ENCODE results near the gene BUD23. TPM values are rescaled to one million over a fixed set of nuclear protein-coding genes. Genes with fewer than 3 reads are reported as not detected.

Gene BUD23
- total RNA-seq, 1 experiment from 2014 or later, result 124 TPM

GRCh38 chr7:73668103-73668885, 15.1 kb upstream of the BUD23 start:
- TF ChIP-seq, protein P1, sequence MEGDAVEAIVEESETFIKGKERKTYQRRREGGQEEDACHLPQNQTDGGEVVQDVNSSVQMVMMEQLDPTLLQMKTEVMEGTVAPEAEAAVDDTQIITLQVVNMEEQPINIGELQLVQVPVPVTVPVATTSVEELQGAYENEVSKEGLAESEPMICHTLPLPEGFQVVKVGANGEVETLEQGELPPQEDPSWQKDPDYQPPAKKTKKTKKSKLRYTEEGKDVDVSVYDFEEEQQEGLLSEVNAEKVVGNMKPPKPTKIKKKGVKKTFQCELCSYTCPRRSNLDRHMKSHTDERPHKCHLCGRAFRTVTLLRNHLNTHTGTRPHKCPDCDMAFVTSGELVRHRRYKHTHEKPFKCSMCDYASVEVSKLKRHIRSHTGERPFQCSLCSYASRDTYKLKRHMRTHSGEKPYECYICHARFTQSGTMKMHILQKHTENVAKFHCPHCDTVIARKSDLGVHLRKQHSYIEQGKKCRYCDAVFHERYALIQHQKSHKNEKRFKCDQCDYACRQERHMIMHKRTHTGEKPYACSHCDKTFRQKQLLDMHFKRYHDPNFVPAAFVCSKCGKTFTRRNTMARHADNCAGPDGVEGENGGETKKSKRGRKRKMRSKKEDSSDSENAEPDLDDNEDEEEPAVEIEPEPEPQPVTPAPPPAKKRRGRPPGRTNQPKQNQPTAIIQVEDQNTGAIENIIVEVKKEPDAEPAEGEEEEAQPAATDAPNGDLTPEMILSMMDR (conservative IDR thresholded peaks at IDR 0.05; ENCODE audit: low read depth, low read length), result no peak
- no peak for TF ChIP-seq EZH2 (IDR thresholded peaks at IDR 0.05; ENCODE audit: low read length, unreplicated experiment)
- Histone ChIP-seq H3F3A (ENCODE audit: low read length, unreplicated experiment) (no peaks in the 10 kb centered on the region), H3K9me2 (replicated peaks; ENCODE audit: low read length) (no peaks in the 10 kb centered on the region), H3K27ac (ENCODE audit: low read length) (no peak overlapping the region), H4K20me1 (ENCODE audit: low read length) (no peaks in the 10 kb centered on the region), H3K27me3 (ENCODE audit: low read length) (no peaks in the 10 kb centered on the region), H3K9me3 (ENCODE audit: low read length) (no peaks in the 10 kb centered on the region), H2AFZ (ENCODE audit: low read length) (peak overlapping the region; percentile 64), H3K9ac (ENCODE audit: low read length) (peak overlapping the region; percentile 60), H3K79me2 (ENCODE audit: low read length) (no peaks in the 10 kb centered on the region), H3K4me2 (ENCODE audit: low read length) (peak overlapping the region; percentile 81), H3K4me3 (ENCODE audit: low read length) (peak overlapping the region; percentile 77), H3K4me1 (ENCODE audit: insufficient read depth, low read length) (peaks cover 4% of the 10 kb centered on the region; the same call in 1 of the 2 replicates), H3K36me3 (ENCODE audit: low read depth, low read length) (no peaks in the 10 kb centered on the region; the same call in 1 of the 2 replicates)
- CTCF ChIA-PET, result interaction anchor here (0.6 to 1.3 kb wide), 6 partner anchors 8 to 70 kb away, joined by 3 to 6 read pairs (median 4); partner anchors contain the start of gene ABHD11
- ATAC-seq (peak; percentile 9), DNase-seq (no peak)
- BruUV-seq (replicated peaks), result no TSS peak
- intact Hi-C loops (cut with micrococcal nuclease), result loop anchor here (5.0 kb wide), 1 partner anchor 49 kb away; the partner anchor contains the start of gene STX1A
- POLR2A ChIA-PET (ENCODE audit: unreplicated experiment), result no interaction called here

GRCh38 chr7:73668886-73669230, 14.5 kb upstream of the BUD23 start:
- ChIA-PET CTCF (interaction anchor here (1.3 kb wide), 1 partner anchor 29 kb away, joined by 4 read pairs; no protein-coding TSS in a partner anchor), POLR2A (ENCODE audit: unreplicated experiment) (no interaction called here)
- DNase-seq (no peak), ATAC-seq (no peak)
- Histone ChIP-seq H3K9me2 (replicated peaks; ENCODE audit: low read length) (no peaks in the 10 kb centered on the region), H3K36me3 (ENCODE audit: low read depth, low read length) (no peaks in the 10 kb centered on the region; the same call in 1 of the 2 replicates), H3K4me2 (ENCODE audit: low read length) (peak overlapping the region; percentile 81), H4K20me1 (ENCODE audit: low read length) (no peaks in the 10 kb centered on the region), H3K27me3 (ENCODE audit: low read length) (no peaks in the 10 kb centered on the region), H2AFZ (ENCODE audit: low read length) (peak overlapping the region; percentile 64), H3F3A (ENCODE audit: low read length, unreplicated experiment) (no peaks in the 10 kb centered on the region), H3K9me3 (ENCODE audit: low read length) (no peaks in the 10 kb centered on the region), H3K4me1 (ENCODE audit: insufficient read depth, low read length) (peaks cover 4% of the 10 kb centered on the region; the same call in 1 of the 2 replicates), H3K79me2 (ENCODE audit: low read length) (no peaks in the 10 kb centered on the region), H3K4me3 (ENCODE audit: low read length) (peak overlapping the region; percentile 77), H3K27ac (ENCODE audit: low read length) (no peak overlapping the region), H3K9ac (ENCODE audit: low read length) (peak overlapping the region; percentile 60; the same call in 1 of the 2 replicates)
- intact Hi-C loops (cut with micrococcal nuclease), result loop anchor here (5.0 kb wide), 1 partner anchor 48 kb away; the partner anchor contains the start of gene STX1A
- no TSS peak for BruUV-seq (replicated peaks)
- TF ChIP-seq EZH2 (IDR thresholded peaks at IDR 0.05; ENCODE audit: low read length, unreplicated experiment) (no peak), EZH2phosphoT487 (IDR thresholded peaks at IDR 0.05; ENCODE audit: borderline replicate concordance, low read length) (no peak)
- TF ChIP-seq, protein P1 (conservative IDR thresholded peaks at IDR 0.05; ENCODE audit: low read depth, low read length), result no peak

All from PC-3 (cell line).